ENCODE measurements around the gene CASP10. TPM values are rescaled to one million over a fixed set of nuclear protein-coding genes. Genes with fewer than 3 reads are reported as not detected.
"Not testable (repeated sequence)": the region's sequence is repeated elsewhere in the genome, so short reads cannot be mapped to it uniquely, and the experiment has no call there.

The CASP10 gene
- total RNA-seq, 1 experiment from 2014 or later, result 2.8 TPM

- TF ChIP-seq AFF4 (CRISPR knock-in tag; IDR thresholded peaks at IDR 0.05; ENCODE audit: borderline replicate concordance), result no peak
- TF ChIP-seq MLX (CRISPR knock-in tag; IDR thresholded peaks at IDR 0.05), result no peak
- no peak for TF ChIP-seq HMGXB4 (CRISPR knock-in tag; IDR thresholded peaks at IDR 0.05)
- TF ChIP-seq E2F1 (CRISPR knock-in tag; IDR thresholded peaks at IDR 0.05), result no peak
- TF ChIP-seq SMAD3 (CRISPR knock-in tag; IDR thresholded peaks at IDR 0.05; ENCODE audit: borderline replicate concordance), result no peak
- no peak for TF ChIP-seq CBFB (CRISPR knock-in tag; IDR thresholded peaks at IDR 0.05; ENCODE audit: low read depth)
- TF ChIP-seq STAT6 (CRISPR knock-in tag; conservative IDR thresholded peaks at IDR 0.05; ENCODE audit: low read depth), result no peak
- TF ChIP-seq ZNF425 (CRISPR knock-in tag; conservative IDR thresholded peaks at IDR 0.05), result no peak
Observed at GRCh38 chr2:201180010-201180409, 2.9 kb upstream of the CASP10 start (continued).

- peaks cover 15% of the 10 kb centered on the region for H3K4me1 Mint-ChIP-seq
- peak overlapping the region; percentile 64 for H3K4me3 Mint-ChIP-seq
- no peak for DNase-seq (ENCODE audit: low spot score)
- ATAC-seq, result no peak
- peaks cover 19% of the 10 kb centered on the region for H3K9me3 Mint-ChIP-seq
- TF ChIP-seq USF2 (CRISPR knock-in tag; IDR thresholded peaks at IDR 0.05) (no peak), CREM (CRISPR knock-in tag; IDR thresholded peaks at IDR 0.05) (no peak), JAZF1 (CRISPR knock-in tag; IDR thresholded peaks at IDR 0.05) (no peak), TP53 (CRISPR knock-in tag; IDR thresholded peaks at IDR 0.05) (no peak), E2F5 (CRISPR knock-in tag; IDR thresholded peaks at IDR 0.05) (no peak), ZNF219 (CRISPR knock-in tag; IDR thresholded peaks at IDR 0.05; ENCODE audit: borderline replicate concordance) (no peak)
- ChIA-PET CTCF (interaction anchor here (0.7 to 3.0 kb wide), 13 partner anchors 13 to 376 kb away, joined by 3 to 78 read pairs (median 4); no protein-coding TSS in a partner anchor), POLR2A (interaction anchor here (0.7 to 1.3 kb wide), 3 partner anchors 12 to 295 kb away, joined by 3 to 4 read pairs (median 3); partner anchors contain the start of gene PPIL3)
- H3K27ac Mint-ChIP-seq, result peak overlapping the region; percentile 90
- H3K36me3 Mint-ChIP-seq, result peaks cover 11% of the 10 kb centered on the region
- no peaks in the 10 kb centered on the region; the same call in none of the 2 replicates for H3K27me3 Mint-ChIP-seq (ENCODE audit: low read depth)
Observed at GRCh38 chr2:201183365-201183727, 405 bp downstream of the CASP10 start.

GRCh38 chr2:201183835-201184234, 894 bp downstream of the CASP10 start:
- POLR2A ChIA-PET, result interaction anchor here (1.1 kb wide), 1 partner anchor 48 kb away, joined by 3 read pairs; no protein-coding TSS in a partner anchor
- not testable (repeated sequence) for DNase-seq (ENCODE audit: low spot score); H3K27me3 Mint-ChIP-seq (ENCODE audit: low read depth); H3K27ac Mint-ChIP-seq; ATAC-seq
- Mint-ChIP-seq H3K9me3 (peaks cover 18% of the 10 kb centered on the region), H3K36me3 (peaks cover 12% of the 10 kb centered on the region), H3K4me3 (peak overlapping the region; percentile 41), H3K4me1 (peaks cover 15% of the 10 kb centered on the region)
- CTCF ChIA-PET, result interaction anchor here (0.8 to 3.0 kb wide), 3 partner anchors 12 to 375 kb away, joined by 3 to 78 read pairs (median 6); no protein-coding TSS in a partner anchor

GRCh38 chr2:201184248-201184647, 1.3 kb downstream of the CASP10 start:
- Mint-ChIP-seq H3K4me1 (peaks cover 15% of the 10 kb centered on the region), H3K4me3 (peak overlapping the region; percentile 44; the same call in 1 of the 2 replicates), H3K9me3 (peaks cover 14% of the 10 kb centered on the region), H3K36me3 (peaks cover 10% of the 10 kb centered on the region)
- ATAC-seq; POLR2A ChIA-PET; H3K27ac Mint-ChIP-seq; H3K27me3 Mint-ChIP-seq (ENCODE audit: low read depth); DNase-seq (ENCODE audit: low spot score): not testable (repeated sequence)
- CTCF ChIA-PET, result interaction anchor here (3.0 kb wide), 1 partner anchor 49 kb away, joined by 78 read pairs; no protein-coding TSS in a partner anchor

Measured in WTC11 (cell line).